Sciatic nerve (tissue), 2 donors: Measurements from ENCODE around the gene ATXN3L. TPM values are rescaled to one million over a fixed set of nuclear protein-coding genes. Genes with fewer than 3 reads are reported as not detected.

Experiments
- ATAC-seq: fragments of 200-7000 bp; cut with Tn5 transposase; one replicate; pipeline ENCODE4 v1.9.1; 2020; ENCODE audit warnings: mild to moderate bottlenecking, moderate library complexity
- DNase-seq: peaks from one replicate; pipeline ENCODE4 v3.0.0-alpha.2; 2020; ENCODE audit warnings: low spot score
- intact Hi-C: fragments of 100-400 bp; cut with DNase I; formaldehyde crosslinking; loops from one replicate; pipeline ENCODE4 v1.14.2; 2022
- total RNA-seq: library from RNA; stranded (reverse); fragmentation: NEBNext Ultra II Directional; extraction: Animal tissue kit (Norgen Biotek cat#: 25700); gene quantifications from one replicate; pipeline ENCODE4 v1.2.1, GENCODE V29; 2021
- donor health status: DM: no; HTN: no; CAD: no.
- donor health status: DM: no; HTN: no; CAD: no.

The ATXN3L gene
- total RNA-seq: not detected

DNA sequence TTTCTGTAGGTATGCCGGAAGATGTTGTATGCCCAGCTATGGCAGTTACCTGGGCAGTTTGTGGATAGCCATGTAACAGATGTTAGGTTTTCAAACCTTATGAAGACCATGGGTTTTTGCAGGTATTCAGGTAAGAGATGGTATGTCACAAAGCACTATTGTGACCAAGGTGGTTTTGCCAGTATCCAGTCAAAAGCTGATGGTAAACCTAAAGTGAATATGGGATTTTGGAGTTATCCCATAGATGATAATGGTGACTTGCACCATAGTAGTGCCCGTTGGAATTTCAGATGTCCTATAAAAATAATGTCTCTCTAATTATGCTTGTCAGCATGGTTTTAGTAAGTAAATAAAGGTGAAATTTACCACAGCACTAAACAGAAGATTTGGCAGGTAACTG is at the start of gene ATXN3L:
Gene ATXN3L, minus strand, starts transcription at position 101 of the 400 bp plus-strand sequence. CDS start 119 bp downstream, outside the sequence.
- intact Hi-C loops: no loop called here
- DNase-seq: no peak
- ATAC-seq: no peak

DNA sequence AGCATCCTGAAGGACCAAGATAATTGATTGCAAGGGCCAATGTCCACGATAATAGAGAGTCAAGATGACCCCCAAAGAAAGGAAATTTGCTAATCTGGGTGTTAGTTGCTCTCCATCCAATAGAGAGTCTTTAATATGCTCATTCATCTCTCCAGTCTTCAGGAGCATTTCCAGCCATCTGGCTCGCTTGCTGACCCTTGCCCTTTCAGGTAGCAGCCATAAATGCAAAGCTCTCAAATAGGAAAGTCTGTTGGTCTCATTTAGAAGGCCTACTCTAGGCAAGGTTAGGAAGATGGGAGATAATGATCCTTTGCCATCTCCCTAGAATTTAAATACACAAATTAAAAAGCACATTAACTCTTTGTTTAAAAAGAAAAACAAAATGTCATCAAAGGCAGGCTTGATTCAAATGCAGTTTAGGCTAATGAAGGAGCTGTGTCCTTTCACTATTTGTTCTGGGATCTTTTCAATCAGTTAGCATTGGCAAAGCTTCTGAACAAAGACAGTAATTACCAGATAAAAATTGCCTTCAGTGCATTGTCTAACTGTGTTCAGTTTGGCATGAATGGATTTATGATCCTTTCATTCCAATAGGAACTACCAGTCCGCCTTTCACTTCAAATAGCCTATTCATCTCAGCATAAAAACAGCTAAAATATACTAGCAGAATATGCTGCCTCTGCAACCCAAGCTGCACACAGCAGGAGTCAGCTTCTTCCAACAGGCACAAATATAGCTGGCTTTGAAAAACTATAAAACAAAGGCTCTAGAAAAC is 49.6 kb upstream of the ATXN3L start:
- no peak for ATAC-seq
- no peak for DNase-seq
- intact Hi-C loops: no loop called here

DNA sequence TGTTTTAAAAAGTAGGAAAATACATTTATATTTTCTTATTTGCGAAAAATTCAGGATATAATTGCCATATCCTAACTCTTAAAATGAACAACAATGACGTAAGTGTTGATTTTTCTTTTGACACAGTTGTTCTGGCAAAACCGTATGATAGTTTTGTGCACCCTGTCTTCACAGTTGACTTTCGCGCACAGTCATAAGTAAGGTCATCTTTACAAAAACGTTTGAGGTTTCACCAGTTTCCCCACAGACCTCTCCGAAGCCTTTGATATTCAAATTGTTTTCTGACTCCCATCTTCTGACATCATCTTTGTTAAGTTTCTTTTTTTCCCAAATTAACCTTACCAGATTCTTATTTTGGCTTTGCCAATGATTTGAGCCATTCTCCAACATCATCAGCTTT is 48.1 kb upstream of the ATXN3L start:
- intact Hi-C loops: no loop called here
- no peak for ATAC-seq
- no peak for DNase-seq

DNA sequence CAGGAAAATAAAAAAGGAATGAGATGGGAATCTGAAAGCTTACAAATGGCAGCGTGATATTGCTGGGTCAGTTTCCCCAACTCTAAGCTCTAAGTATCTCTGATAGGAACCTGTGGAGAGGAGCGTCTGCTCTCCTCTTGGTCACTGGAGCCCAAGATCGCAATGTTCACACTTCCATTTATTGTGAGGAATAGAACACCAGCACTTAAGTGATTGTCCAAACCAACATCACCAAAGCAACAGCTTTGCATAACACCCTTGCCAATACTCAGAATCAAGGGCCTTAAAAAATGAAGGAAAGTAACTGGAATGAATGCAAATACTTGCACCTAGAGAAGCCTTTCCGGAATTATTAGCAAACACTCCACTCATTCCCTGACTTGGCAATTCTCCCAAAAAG is 46.8 kb upstream of the ATXN3L start:
- intact Hi-C loops: no loop called here
- DNase-seq: no peak
- ATAC-seq: no peak

DNA sequence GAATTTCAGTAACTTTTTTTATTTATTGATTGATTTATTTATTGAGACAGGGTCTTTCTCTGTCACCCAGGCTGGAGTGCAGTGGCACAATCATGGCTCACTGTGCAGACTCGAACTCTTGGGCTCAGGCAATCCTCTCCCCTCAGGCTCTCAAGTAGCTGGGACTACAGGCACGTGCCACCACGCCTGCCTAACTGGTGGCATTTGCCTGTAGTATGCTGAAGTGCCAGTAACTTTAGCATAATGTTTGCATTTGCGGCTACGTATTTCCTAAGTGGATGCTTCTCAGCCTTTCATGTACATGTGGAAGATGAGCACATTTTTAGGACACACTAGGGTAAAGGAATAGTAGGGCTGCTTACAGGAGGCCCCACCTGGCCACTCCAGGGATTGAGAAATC is 45.3 kb upstream of the ATXN3L start:
- intact Hi-C loops: no loop called here
- DNase-seq: no peak
- no peak for ATAC-seq

DNA sequence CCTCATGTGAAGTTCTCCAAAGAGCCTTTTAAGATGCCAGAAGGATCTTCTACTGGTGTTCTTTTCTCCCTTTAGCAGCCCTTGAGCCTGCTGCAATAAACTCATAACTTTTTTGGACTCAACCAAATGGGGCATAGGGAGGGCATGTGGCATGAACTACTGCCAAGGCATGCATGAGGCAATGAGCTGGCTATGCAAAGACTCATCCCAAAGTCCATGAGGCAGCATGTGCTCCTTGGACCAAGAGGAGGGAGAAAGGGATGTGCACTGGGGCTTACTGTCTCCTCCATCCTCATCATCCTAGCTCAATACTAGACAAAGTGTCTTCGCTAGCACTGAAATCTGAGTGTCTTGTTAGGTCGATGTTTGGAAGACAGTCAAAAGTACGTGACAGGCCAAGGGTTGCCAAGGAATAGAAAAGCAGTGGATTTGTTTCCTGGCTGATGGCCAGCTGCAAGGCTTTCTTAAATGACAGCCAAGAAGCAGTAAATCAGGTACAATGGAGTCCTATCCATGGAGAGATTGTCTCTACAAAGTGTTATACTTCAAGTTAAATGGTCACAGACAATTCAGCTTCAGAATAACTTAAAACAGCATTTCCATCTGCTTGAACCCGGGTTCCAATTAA is 44.5 kb upstream of the ATXN3L start:
- intact Hi-C loops: no loop called here
- ATAC-seq (no peak), DNase-seq (no peak)

DNA sequence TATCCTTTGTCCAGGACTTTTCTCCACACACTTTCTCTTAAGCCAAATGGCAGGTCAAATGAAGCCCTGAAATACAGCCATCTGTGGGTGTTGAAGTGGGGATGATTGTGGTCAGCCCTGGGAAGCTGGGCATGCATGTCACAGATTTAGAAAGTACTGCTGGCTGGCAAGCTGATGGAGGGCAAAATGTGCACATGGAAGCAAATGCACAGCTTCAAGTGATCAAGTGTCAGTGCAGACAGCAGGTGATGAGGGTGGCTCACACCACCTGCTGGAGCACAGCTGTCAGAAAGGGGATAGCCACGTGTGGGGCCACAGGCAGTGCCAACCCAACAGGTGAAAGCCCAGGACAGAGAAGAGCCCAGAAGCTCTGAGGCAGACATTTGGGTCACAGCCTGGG is 40.3 kb upstream of the ATXN3L start:
- ATAC-seq (no peak), DNase-seq (no peak)
- intact Hi-C loops: no loop called here

DNA sequence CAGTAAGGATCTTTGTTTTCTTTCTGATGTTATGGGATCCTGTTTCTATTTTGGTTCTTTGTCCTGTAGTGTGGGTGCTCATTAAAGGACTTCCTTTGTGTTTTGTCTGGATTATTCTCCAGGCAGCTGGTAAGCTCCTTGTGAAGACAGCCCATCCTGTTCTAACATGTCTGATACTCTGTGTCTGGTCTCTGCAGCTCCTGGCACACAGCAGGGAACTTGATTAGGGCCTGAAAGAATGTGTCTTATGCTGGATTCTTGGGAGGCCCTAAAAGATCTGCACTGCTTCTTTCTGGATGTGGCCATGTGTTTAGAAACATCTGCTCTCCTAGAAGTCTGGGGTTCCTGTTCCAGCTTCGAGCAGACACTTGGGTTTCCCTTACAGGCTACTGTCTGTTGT is 38.1 kb upstream of the ATXN3L start:
- DNase-seq (no peak), ATAC-seq (no peak)
- intact Hi-C loops: no loop called here

DNA sequence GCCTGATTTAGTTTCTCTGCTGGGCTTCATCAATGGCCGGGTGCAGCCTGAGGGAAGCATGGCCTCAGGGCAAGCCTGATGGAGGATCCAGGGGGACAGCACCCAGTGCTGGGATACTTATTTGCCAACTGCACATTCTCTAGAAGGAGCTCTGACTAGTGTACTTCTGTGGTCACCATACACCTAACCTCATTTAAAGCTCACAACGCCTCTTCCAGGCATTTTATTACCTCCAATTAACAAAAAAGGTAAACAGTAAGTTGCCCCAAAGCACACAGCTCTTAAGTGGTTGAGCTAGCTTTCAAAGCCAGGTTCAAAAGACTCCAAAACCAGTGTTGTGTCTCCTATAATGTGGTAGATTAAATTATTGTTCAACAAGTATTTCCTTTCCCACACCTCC is 26.8 kb upstream of the ATXN3L start:
- DNase-seq (no peak), ATAC-seq (no peak)
- intact Hi-C loops: no loop called here

DNA sequence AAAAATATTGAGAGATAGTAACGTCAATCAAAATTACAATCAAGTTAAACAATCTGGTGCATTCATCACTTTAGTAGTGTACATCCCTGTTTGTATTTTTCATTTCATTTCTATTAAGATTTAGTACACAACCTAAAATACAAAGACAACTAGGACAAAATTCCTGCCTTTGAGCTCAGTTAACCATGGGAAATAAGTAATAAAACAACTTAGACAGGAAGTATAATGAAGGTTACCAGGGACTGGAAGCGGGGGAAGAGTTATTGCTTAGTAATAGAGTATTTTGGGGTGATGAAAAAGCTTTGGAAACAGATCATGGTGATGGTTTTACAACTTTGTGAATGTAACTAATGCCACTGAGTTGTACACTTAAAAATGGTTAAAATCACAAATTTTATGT is 25.6 kb upstream of the ATXN3L start:
- intact Hi-C loops: no loop called here
- ATAC-seq: no peak
- no peak for DNase-seq

DNA sequence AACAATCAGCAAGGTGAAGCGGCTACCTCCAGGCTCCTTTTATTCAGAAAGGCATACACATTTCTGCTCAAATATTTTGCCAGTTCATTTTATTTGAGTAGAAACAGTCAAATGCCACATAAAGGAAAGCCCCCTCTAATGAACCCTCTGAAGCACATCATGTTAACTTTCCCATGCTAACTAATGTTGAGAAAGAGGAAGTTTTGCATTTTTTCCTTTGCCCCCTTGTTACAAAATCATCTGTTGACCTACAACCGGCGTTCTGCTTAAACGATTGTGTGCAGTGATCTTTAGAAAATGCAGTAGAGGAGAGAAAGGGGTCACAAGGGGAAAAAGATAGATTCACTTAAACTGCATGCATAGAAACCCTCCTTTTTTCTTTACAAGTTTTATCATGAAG is 25.2 kb upstream of the ATXN3L start:
- intact Hi-C loops: no loop called here
- DNase-seq (no peak), ATAC-seq (no peak)

DNA sequence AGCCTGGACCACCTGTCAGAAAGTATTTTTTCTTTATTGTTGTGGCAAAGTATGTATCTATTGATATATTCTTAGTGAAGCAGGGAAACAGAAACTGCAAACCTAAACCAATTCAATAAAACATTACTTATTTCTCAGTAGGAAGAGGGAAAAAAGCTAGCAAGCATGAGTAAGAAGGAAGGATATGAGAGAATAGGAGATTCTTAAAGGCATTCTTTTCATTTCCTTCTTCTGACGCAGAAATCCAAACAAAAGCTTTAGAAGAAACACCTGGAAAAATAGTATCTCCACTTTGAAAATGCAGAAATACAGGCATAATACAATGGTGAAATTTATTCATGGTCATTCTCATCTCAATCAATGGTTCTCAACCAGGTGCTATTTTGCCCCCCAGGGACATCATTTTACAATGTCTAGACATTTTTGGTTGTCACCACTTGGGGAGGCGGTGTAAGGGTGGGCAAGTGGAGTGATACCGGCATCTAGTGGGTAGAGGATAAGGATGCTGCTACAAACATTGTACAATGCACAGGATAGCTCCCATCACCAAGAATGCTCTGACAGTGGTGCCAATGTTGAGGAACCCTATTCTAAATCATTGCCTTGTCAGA is 21.7 kb upstream of the ATXN3L start:
- intact Hi-C loops: no loop called here
- ATAC-seq: no peak
- DNase-seq: no peak

DNA sequence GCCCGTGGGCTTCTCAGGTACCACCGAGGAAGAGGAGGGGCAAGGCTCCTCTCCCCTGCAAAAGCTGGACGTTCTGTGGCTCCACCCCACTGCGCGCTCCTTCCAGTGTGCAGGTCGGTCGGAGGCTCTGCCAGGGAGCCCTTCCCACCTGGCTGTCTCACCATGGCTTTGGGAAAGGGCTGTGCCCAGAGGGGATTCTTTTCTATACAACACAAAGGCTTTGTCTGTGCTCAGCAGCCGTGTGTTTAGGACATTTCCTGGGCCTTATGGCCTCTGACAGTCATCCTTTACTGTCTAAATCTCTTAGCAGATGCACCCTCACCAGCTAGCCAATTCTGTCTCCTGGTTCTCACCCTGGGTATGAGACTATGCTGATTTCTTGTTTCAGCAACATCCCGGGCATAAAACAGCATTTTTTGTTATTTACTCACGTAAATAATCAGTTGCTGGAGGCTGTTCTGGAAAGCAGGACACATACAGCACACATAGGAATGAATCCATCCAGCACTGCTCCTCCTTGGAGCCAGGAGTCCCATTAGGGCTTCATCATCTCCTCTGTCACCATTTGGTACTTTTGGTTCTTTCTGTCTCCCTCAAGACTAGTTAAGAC is 20.4 kb upstream of the ATXN3L start:
- DNase-seq (no peak), ATAC-seq (no peak)
- intact Hi-C loops: no loop called here

DNA sequence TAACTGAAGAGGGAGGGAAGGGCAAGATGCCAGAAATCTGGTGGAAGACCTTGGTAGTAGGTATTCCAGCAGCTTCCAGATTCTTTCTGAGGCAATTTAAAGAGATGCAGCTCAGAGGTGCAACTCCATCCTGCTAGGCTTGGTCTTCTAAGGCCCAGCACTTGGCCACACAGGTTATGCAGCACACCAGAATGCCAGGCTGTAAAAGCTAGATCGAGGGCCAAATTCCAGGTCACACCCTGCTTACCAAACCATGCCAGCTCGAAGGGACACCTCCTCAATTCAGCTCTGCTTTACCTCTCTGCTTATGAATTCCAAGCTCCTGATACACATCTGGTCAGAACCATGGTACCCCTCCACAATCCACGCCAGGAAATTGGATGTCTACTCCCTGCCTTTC is 19.8 kb upstream of the ATXN3L start:
- no peak for DNase-seq
- ATAC-seq: no peak
- intact Hi-C loops: no loop called here

DNA sequence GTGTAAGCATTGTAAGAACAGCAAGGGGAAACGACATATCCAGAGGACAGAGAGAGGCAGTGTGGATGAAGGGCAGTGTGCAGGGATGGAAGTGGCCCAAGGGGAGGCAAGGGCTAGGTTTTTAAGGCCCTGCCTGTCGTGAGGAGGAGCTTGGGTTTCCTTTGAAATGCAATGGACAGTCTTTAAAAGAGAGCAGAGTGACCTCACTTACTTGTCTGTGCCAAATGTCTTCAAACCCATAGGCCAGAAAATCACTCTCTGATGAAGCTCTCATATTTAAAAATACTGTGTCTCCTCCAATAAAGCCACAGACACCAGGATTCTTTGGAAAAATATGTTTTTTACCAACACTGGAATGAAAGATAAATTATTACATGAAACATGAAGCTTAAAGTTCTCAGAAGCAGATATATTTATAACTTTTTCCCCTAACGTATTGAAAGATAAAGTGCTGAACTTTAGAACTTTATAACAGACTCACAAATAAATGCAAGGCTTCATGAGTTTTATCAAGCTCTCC is 19.2 kb upstream of the ATXN3L start:
- ATAC-seq: peak; percentile 26
- intact Hi-C loops: no loop called here
- DNase-seq: no peak

DNA sequence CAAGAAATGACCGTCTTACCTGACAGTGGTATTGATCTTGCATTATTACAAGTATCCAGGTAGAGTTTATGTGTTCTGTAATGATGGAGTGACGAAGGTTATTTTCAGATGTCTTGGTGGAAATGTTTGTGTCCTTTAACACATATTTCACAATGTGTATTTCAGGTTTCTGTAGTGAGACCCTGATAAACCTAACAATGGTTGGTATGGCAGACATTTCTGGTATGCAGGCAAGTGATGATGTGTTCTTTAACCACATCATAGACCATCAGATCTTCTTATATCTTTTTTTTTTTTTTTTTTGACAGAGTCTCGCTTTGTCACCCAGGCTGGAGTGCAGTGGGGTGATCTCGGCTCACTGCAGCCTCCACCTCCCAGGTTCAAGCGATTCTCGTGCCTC is 14.6 kb upstream of the ATXN3L start:
- intact Hi-C loops: no loop called here
- ATAC-seq: no peak

DNA sequence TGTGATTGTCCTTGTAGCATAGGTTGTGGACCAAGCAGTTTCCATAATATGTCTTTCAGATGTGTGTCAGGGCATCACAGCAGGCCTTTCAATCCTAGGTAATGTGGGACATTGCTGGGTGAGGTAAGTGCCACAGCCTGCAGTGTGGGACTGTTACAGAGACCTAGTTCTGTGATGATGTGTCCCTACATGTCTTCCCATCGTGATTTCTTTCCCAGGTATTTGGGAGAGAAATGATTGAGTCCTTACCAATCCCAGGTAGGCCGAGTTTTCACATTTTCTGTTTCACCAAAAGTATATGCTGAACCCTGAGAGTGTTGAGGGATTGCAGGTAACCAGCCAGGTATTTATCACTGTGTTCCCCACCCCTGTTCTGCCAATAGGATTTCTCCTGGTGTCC is 10.6 kb upstream of the ATXN3L start:
- intact Hi-C loops: no loop called here
- ATAC-seq: no peak

More for the DNA sequence above, 14.6 kb upstream of the ATXN3L start:
- DNase-seq: no peak

DNA sequence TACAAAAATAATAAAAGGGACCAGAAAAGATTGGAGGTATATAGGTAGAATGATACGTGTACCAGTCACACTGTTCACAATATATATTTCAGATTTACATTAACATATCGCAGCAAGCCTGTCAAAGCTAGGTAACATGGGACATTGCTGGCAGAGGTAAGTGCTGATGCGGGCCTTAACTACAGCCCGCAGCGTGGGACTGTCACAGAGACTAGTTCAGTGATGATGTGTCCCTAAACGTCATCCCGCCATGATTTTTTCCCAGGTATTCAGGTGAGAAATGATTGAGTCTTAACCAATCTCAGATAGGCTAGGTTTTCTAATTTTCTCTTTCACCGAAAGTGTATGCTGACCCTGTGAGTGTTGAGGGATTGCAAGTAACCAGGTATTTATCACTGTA is 7.8 kb upstream of the ATXN3L start:
- no peak for ATAC-seq
- intact Hi-C loops: no loop called here
- no peak for DNase-seq

More for the DNA sequence above, 10.6 kb upstream of the ATXN3L start:
- DNase-seq: no peak

DNA sequence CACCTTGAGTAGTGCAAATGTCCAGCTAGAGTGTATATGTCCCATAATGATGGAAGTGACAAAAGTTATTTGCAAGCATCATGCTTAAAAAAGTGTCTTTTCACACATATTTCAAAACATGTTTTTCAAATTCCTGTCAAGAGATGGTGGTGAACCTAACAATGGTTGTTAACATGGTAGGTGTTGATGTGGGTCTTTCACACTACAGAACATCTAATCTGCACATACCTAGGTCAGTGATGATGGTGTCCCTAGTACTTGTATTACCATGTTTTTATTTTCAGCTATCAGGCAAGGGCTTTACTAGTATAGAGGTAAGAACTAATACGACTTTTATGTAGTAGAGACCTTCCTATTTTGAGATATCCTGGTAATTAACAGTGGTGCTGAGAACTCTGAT is 3.4 kb upstream of the ATXN3L start:
- no peak for DNase-seq
- intact Hi-C loops: no loop called here
- ATAC-seq: no peak

DNA sequence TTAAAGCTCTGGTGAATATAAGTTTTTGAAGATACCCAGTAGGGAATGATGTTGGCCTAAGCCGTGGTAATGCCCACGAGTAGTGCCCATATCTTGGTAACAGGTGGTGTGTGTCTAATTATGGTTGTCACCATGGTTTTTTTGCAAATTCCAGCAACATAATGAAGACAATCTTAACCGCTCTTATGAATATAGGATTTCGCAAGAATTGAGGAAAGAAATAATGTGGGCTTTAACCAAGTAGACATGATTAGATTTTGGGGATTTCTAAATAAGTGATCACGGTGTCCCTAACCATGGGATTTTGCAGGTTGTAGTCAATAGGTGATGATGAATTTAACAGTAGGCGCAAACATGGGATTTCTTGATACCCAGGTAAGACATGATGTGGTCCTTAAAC is 2.5 kb downstream of the ATXN3L start:
- intact Hi-C loops: no loop called here
- ATAC-seq: no peak
- DNase-seq: no peak
